NCI-H2171 (cell line): Measurements from ENCODE around the gene C11orf68.

Source experiments
- DNase-seq: peaks from one replicate; lab custom pipeline; 2025; lab: John Stamatoyannopoulos, UW

C11orf68 gene

GRCh38 chr11:65944767-65945166 is 25.9 kb upstream of the C11orf68 start:
- DNase-seq: no peak

DNA sequence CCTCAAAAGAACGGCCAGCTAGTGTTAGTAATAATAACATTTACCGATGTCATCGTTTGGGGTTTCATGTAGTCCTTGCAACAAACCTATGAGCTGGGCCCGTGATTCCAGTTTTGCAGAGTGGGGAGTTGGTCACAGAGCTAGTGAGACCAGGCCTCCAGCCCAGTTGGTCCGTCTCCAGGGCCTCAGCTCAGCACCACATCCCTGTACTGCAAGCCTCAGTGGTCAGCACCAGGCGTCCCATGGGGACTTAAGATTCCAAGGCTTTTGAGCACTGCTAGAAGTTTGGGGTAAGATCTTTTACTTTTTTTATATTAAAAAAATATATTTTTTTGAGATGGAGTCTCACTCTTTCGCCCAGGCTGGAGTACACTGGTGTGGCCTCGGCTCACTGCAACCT is 25.3 kb upstream of the C11orf68 start:
- DNase-seq: no peak

- no peak for DNase-seq
Measured at GRCh38 chr11:65942531-65942930, 23.7 kb upstream of the C11orf68 start.

DNA sequence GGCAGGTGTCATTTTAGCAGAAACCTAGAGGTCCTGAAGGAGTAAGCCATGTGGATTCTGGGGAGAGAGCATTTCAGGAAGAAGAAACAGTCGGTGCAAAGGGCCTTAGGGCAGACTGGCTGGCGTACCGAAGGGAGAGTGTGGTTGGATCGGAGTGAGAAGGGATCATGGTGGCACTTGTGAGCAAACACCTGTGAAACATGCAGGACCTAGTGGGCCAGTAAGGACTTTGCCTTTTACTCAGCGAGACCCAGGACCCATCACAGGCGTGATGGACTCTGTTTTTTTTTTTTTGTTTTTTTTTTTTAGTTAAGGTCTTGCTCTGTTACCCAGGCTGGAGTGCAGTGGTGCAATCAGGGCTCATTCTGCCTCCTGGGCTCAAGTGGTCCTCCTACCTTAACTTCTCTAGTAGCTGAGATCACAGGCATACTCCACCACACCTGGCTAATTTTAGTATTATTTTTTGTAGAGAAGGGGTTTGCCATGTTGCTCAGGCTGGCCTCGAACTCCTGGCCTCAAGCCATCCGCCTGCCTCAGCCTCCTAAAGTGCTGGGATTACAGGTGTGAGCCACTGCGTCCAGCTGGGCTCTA is 23.0 kb upstream of the C11orf68 start:
- DNase-seq: no peak

GRCh38 chr11:65937766-65938165 is 18.9 kb upstream of the C11orf68 start:
- no peak for DNase-seq

GRCh38 chr11:65934014-65934413 is 15.2 kb upstream of the C11orf68 start:
- peak; percentile 89 for DNase-seq

GRCh38 chr11:65932558-65932919 is 13.7 kb upstream of the C11orf68 start:
- no peak for DNase-seq

- DNase-seq: no peak
Measured at GRCh38 chr11:65931773-65932557, 13.1 kb upstream of the C11orf68 start.

GRCh38 chr11:65928667-65929066 is 9.8 kb upstream of the C11orf68 start:
- no peak for DNase-seq

DNA sequence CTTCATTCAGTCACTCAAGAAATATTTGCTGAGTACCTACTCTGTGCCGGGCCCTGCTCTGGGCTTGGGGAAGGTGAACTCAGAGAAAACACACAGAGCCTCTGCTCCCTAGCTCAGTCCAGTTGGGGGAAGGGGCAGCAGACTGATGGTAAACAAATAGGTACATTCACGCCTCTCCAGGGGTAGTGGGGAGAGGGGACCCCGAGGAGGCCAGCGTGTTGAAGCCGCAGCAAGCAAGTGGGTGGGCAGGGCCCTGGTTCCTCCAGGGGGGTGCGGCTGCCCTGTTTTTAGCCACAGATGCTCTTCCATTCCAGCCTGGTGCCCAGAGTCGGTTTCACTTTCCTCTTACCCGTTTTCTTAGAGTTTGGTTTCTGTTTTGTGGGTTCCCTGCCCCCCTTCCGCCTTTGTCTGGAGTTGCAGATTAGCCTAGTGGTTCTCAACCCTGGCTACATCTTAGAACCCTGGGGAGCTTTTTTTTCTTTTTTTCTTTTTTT is 9.1 kb upstream of the C11orf68 start:
- no peak for DNase-seq

DNA sequence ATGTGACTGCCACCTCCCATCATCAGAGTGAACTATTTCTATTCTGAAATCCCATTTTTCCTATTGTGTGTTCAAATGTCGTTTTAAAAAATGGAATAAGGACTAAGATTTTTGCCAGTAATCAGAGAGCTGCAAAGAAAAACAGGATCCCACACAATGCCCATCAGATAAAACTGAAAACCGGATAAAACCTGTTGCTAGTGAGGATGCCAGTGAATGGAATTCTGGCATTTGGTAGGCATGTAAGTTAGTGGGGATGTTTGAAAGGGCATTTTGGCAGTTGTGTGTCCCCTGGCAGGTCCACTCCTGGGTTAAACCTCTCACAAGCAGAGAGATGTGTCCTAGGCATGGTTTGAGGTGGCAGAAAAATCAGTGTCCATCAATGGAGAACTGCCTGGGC is 6.5 kb upstream of the C11orf68 start:
- DNase-seq: no peak

GRCh38 chr11:65922565-65922964 is 3.7 kb upstream of the C11orf68 start:
- DNase-seq: no peak

GRCh38 chr11:65921876-65922275 is 3.0 kb upstream of the C11orf68 start:
- DNase-seq: no peak

DNA sequence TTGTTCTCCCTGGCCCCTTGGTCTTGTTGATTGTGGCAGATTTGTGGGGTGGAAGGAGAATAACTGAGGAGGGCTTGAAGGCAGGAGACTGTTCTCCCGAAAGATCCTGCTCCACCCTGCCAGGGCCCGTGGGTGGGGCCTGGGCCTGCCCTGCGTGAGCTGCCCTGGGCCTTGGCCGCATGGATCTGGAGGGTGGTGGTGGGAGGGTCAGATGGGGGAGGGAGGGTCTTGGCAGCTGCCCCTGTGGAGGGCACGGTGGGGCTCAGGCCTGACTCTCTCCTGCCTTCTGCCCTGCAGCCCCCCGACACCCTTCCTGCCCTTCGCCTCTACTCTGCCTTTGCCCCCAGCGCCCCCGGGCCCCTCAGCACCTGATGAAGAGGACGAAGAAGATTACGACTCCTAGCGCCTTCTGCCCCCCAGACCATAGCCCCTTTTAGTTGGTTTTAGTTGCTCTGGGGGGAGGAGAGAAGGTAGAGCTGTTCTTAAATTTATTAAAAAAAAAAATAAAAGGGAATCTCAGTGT is 2.2 kb upstream of the C11orf68 start:
- no peak for DNase-seq

DNA sequence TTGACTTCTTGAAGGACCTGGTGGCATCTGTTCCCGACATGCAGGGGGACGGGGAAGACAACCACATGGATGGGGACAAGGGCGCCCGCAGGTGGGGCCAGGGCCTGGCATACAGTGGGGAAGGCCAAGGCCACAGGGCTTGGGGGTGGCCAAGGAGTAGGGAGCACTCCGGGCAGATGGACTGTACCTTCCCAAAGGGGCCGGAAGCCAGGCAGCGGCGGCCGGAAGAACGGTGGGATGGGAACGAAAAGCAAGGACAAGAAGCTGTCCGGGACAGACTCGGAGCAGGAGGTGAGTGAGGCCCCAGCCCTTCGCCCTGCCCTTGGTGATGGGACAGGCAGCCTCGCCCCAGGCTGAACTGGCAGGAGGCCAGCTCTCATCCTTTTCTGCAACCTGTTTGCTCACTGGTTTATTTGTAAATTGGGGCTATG is 1.5 kb upstream of the C11orf68 start:
- no peak for DNase-seq

- DNase-seq: no peak
Measured at GRCh38 chr11:65919573-65920371, 910 bp upstream of the C11orf68 start.

DNA sequence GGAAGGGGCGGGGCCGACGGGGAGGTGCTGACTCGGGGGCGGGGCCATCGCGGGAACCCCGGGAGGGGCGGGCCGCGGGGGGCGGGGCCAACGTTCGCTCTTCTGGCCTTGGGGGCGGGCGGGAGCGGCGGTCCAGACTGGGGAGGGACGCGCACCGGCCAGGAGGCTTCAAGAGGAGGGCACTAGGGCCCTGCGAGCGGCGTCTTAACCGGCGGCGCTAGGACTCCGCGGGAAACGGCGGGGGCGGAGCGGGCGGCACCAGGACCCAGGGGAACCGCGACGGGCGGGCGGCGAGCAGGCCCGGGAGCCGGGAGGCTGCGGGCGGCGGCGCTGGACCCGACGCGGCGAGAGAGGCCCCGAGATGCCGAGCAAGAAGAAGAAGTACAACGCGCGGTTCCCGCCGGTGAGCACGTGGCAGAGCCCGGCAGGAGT is 295 bp upstream of the C11orf68 start, which contains the start of gene DRAP1:
TSS of gene DRAP1 (plus strand) at position 286 of the 432 bp plus-strand sequence. CDS start at position 362, 76 bp downstream.
- DNase-seq: peak; percentile 97

GRCh38 chr11:65917434-65918210 is 1.2 kb downstream of the C11orf68 start:
- no peak for DNase-seq

- no peak for DNase-seq
Measured at GRCh38 chr11:65917077-65917433, 1.8 kb downstream of the C11orf68 start.

GRCh38 chr11:65916391-65916790 is 2.5 kb downstream of the C11orf68 start:
- DNase-seq: no peak

DNA sequence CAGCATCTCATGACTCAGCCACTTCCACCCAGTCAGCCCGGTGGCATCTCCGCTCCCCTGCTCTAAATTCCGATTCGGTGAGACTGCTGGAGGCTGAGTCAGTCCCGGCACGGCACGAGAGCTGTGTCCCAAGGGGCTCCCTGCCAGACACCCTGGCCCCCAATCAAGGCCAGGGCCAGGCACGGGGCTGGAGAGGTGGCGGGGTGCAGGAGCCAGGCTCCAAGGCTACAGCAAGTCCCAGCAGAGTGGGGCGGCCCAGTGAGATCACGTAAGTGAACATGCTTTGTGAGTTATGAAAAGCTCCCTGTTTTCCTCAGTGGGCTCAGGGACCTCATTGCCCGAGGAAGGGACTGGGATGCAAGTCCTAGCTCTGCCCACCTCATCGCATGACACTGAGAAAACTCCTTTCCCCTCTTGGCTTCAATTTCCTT is 3.0 kb downstream of the C11orf68 start:
- DNase-seq: no peak
